ENCODE results near the gene TMEM179.

TMEM179 gene

GRCh38 chr14:104567957-104568225 is 36.7 kb downstream of the TMEM179 start:
- Histone ChIP-seq H3K27ac (no peak overlapping the region), H3K36me3 (no peaks in the 10 kb centered on the region), H3K4me3 (ENCODE audit: low read depth, low read length) (no peak overlapping the region), H3K9me3 (ENCODE audit: severe bottlenecking) (no peaks in the 10 kb centered on the region), H3K27me3 (ENCODE audit: insufficient read depth, low read depth, severe bottlenecking) (no peaks in the 10 kb centered on the region)
- no peak for TF ChIP-seq CTCF (IDR thresholded peaks at IDR 0.05; ENCODE audit: low read depth, low read length)
- no peak for DNase-seq

GRCh38 chr14:104567141-104567956 is 37.2 kb downstream of the TMEM179 start:
- Histone ChIP-seq H3K36me3 (no peaks in the 10 kb centered on the region), H3K9me3 (ENCODE audit: severe bottlenecking) (no peaks in the 10 kb centered on the region), H3K4me3 (ENCODE audit: low read depth, low read length) (no peak overlapping the region), H3K27ac (no peak overlapping the region), H3K27me3 (ENCODE audit: insufficient read depth, low read depth, severe bottlenecking) (no peaks in the 10 kb centered on the region)
- no peak for TF ChIP-seq CTCF (IDR thresholded peaks at IDR 0.05; ENCODE audit: low read depth, low read length)
- DNase-seq, result no peak

GRCh38 chr14:104564744-104565679 is 39.6 kb downstream of the TMEM179 start:
- H3K27ac ChIP-seq, result no peak overlapping the region
- no peaks in the 10 kb centered on the region for H3K27me3 ChIP-seq (ENCODE audit: insufficient read depth, low read depth, severe bottlenecking)
- DNase-seq, result no peak
- TF ChIP-seq CTCF (IDR thresholded peaks at IDR 0.05; ENCODE audit: low read depth, low read length), result no peak
- no peak overlapping the region for H3K4me3 ChIP-seq (ENCODE audit: low read depth, low read length)
- no peaks in the 10 kb centered on the region for H3K36me3 ChIP-seq
- H3K9me3 ChIP-seq (ENCODE audit: severe bottlenecking), result no peaks in the 10 kb centered on the region

- DNase-seq, result peak; percentile 92
- TF ChIP-seq CTCF (IDR thresholded peaks at IDR 0.05; ENCODE audit: low read depth, low read length), result peak; percentile 91
- H3K4me3 ChIP-seq (ENCODE audit: low read depth, low read length), result no peak overlapping the region
- no peaks in the 10 kb centered on the region for H3K36me3 ChIP-seq
- H3K27me3 ChIP-seq (ENCODE audit: insufficient read depth, low read depth, severe bottlenecking), result no peaks in the 10 kb centered on the region
- H3K9me3 ChIP-seq (ENCODE audit: severe bottlenecking), result no peaks in the 10 kb centered on the region
- peak overlapping the region; percentile 42 for H3K27ac ChIP-seq
Measured at GRCh38 chr14:104563742-104564615, 40.6 kb downstream of the TMEM179 start.

- Histone ChIP-seq H3K27ac (peak overlapping the region; percentile 42), H3K36me3 (no peaks in the 10 kb centered on the region), H3K27me3 (ENCODE audit: insufficient read depth, low read depth, severe bottlenecking) (no peaks in the 10 kb centered on the region), H3K4me3 (ENCODE audit: low read depth, low read length) (no peak overlapping the region), H3K9me3 (ENCODE audit: severe bottlenecking) (no peaks in the 10 kb centered on the region)
- TF ChIP-seq CTCF (IDR thresholded peaks at IDR 0.05; ENCODE audit: low read depth, low read length), result no peak
- DNase-seq, result no peak
Measured at GRCh38 chr14:104563191-104563741, 41.3 kb downstream of the TMEM179 start.

All from WERI-Rb-1 (cell line).